ENCODE measurements around the gene PRDM16.

The PRDM16 gene

DNA sequence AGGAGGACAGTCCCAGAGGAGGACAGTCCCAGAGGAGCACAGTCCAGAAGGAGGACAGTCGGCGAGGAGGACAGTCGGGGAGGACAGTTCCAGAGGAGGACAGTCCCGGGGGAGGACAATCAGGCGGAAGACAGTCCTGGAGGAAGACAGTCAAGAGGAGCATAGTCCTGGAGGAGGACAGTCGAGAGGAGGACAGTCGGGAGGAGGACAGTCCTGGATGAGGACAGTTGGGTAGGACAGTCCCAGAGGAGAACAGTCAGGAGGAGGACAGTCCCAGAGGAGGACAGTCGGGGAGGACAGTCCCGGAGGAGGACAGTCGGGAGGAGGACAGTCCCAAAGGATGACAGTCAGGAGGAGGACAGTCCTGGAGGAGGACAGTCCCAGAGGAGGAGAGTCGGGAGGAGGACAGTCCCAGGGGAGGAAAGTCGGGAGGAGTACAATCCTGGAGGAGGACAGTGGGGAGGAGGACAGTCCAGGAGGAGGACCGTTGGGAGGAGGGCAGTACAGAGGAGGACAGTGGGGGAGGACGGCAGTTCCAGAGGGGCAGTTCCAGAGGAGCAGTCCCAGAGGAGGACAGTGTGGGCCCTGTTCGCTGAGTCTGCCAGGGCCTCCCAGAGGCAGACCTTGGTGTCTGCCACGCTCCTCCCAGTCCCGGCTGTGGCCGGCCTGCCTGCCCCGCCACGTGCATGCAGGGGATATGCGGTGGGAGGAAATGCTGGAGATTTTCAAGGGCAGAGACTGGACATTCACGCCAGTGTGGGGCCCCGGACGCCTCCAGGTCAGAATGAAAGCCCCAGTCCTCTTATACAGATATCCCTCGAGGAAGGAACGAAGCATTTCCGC is 201.6 kb downstream of the PRDM16 start:
- Histone ChIP-seq H3K36me3 (ENCODE audit: control insufficient read depth, insufficient read depth, low read length) (no peaks in the 10 kb centered on the region), H3K27ac (ENCODE audit: insufficient read depth, low read length, poor library complexity, severe bottlenecking) (no peak overlapping the region), H3K4me3 (ENCODE audit: insufficient read depth, low read depth, low read length, poor library complexity, severe bottlenecking) (no peak overlapping the region), H3K9me3 (ENCODE audit: control insufficient read depth, low read length) (no peaks in the 10 kb centered on the region), H3K27me3 (replicated peaks; ENCODE audit: control insufficient read depth, insufficient read depth, low read length, poor library complexity, severe bottlenecking) (no peaks in the 10 kb centered on the region), H3K4me1 (ENCODE audit: control insufficient read depth, insufficient read depth, low read length, poor library complexity, severe bottlenecking) (no peaks in the 10 kb centered on the region)
- no peak for DNase-seq

DNA sequence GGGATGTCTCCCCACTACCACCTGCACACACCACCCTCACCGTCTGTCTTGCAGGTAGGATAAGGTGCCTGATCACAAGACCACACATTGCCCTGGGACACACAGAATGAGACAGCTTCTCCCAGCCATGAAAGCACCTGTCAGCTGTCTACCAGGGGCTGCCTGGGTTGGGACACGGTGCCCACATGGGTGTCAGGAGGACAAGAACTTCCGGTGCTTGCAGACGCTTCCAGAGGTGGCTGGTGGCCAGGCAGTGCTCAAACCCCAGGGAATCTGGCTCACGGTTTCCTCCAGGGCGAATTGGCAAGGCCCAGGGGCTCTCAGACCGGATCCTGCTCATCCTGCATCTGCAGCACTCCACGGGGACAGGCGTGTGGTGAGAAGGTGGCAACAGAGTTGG is 202.9 kb downstream of the PRDM16 start:
- no peak overlapping the region for H3K27ac ChIP-seq (ENCODE audit: insufficient read depth, low read length, poor library complexity, severe bottlenecking)
- no peaks in the 10 kb centered on the region for H3K36me3 ChIP-seq (ENCODE audit: control insufficient read depth, insufficient read depth, low read length)
- H3K27me3 ChIP-seq (replicated peaks; ENCODE audit: control insufficient read depth, insufficient read depth, low read length, poor library complexity, severe bottlenecking): no peaks in the 10 kb centered on the region
- no peak overlapping the region for H3K4me3 ChIP-seq (ENCODE audit: insufficient read depth, low read depth, low read length, poor library complexity, severe bottlenecking)
- no peak for DNase-seq
- H3K4me1 ChIP-seq (ENCODE audit: control insufficient read depth, insufficient read depth, low read length, poor library complexity, severe bottlenecking): no peaks in the 10 kb centered on the region
- no peaks in the 10 kb centered on the region for H3K9me3 ChIP-seq (ENCODE audit: control insufficient read depth, low read length)

DNA sequence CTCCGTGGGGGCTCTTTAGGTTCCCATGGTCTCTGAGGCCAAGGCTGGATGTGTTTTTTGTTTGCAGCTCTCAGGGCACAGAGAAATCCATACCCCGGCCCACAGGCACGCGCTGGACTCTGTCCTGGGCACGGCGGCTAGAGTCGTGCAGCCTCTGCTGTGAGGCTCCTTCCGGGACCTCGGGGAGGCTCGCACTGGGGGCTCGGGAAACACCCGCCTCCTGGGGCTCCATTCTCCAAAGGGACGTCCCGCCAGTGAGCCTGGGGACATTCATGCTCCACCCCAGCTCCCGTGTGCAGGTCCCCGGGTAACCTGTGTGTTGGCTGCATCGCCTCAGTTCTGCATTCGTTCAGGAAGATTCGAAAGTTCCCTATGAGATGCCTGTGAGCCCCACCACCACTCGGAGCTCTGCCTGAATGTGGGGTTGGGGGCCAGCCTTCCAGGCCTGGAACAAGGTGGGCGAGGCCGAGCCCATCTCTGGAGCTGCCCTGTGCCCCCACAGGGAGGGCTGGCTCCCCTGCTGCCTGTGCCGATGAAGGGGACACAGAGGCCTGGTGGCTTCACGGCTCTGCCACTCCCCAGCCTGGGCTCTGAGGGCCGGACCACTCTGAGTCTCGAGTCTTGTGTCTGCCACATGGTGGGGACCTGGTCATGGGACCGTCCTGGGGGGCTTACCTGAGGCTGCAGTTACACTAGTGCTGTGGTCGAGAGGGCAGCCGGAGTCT is 203.5 kb downstream of the PRDM16 start:
- DNase-seq: no peak
- H3K36me3 ChIP-seq (ENCODE audit: control insufficient read depth, insufficient read depth, low read length): no peaks in the 10 kb centered on the region
- H3K4me1 ChIP-seq (ENCODE audit: control insufficient read depth, insufficient read depth, low read length, poor library complexity, severe bottlenecking): no peaks in the 10 kb centered on the region
- H3K27me3 ChIP-seq (replicated peaks; ENCODE audit: control insufficient read depth, insufficient read depth, low read length, poor library complexity, severe bottlenecking): no peaks in the 10 kb centered on the region
- no peak overlapping the region for H3K4me3 ChIP-seq (ENCODE audit: insufficient read depth, low read depth, low read length, poor library complexity, severe bottlenecking)
- H3K9me3 ChIP-seq (ENCODE audit: control insufficient read depth, low read length): no peaks in the 10 kb centered on the region
- H3K27ac ChIP-seq (ENCODE audit: insufficient read depth, low read length, poor library complexity, severe bottlenecking): no peak overlapping the region

DNA sequence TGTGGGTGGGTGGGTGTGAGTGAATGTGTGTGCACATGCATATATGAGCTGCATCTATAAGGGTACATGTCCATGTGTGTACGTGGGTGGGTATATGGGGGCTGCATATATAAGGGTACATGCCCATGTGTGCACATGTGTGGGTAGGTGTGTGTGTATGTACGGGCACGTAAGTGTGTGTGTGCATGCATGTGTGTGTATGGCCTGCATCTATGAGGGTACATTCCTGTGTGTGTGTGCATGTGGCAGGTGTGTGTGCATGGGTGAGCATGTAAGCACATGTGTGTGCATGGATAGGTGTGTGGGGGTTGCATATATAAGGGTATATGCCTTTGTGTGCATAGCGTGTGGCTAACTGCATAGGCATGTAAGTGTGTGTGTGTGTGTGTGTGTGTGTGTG is 204.4 kb downstream of the PRDM16 start:
- Histone ChIP-seq H3K27me3 (replicated peaks; ENCODE audit: control insufficient read depth, insufficient read depth, low read length, poor library complexity, severe bottlenecking) (no peaks in the 10 kb centered on the region), H3K4me1 (ENCODE audit: control insufficient read depth, insufficient read depth, low read length, poor library complexity, severe bottlenecking) (no peaks in the 10 kb centered on the region), H3K9me3 (ENCODE audit: control insufficient read depth, low read length) (no peaks in the 10 kb centered on the region), H3K36me3 (ENCODE audit: control insufficient read depth, insufficient read depth, low read length) (no peaks in the 10 kb centered on the region), H3K4me3 (ENCODE audit: insufficient read depth, low read depth, low read length, poor library complexity, severe bottlenecking) (no peak overlapping the region), H3K27ac (ENCODE audit: insufficient read depth, low read length, poor library complexity, severe bottlenecking) (no peak overlapping the region)
- DNase-seq: no peak

DNA sequence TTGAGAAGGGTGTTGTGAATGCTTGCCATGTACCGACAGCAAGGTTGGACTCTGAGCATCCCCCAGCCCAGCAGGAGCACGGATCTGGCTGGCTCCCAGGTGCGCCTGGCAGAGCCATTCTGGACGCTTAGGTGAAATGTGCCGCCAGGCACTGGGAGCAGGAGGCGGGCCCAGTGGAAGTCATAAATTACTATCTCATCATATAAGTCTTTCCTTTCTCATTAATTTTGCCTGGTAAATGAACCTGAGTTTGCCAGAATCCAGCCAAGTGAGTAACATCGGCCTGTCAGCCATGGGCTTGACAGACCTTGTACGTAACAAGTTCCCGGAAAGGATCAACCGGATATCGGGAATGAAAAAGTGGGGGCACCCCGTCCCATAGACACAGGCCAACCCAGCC is 206.0 kb downstream of the PRDM16 start:
- no peaks in the 10 kb centered on the region for H3K27me3 ChIP-seq (replicated peaks; ENCODE audit: control insufficient read depth, insufficient read depth, low read length, poor library complexity, severe bottlenecking)
- H3K36me3 ChIP-seq (ENCODE audit: control insufficient read depth, insufficient read depth, low read length): no peaks in the 10 kb centered on the region
- no peak overlapping the region for H3K27ac ChIP-seq (ENCODE audit: insufficient read depth, low read length, poor library complexity, severe bottlenecking)
- no peak for DNase-seq
- no peak overlapping the region for H3K4me3 ChIP-seq (ENCODE audit: insufficient read depth, low read depth, low read length, poor library complexity, severe bottlenecking)
- no peaks in the 10 kb centered on the region for H3K9me3 ChIP-seq (ENCODE audit: control insufficient read depth, low read length)
- no peaks in the 10 kb centered on the region for H3K4me1 ChIP-seq (ENCODE audit: control insufficient read depth, insufficient read depth, low read length, poor library complexity, severe bottlenecking)

DNA sequence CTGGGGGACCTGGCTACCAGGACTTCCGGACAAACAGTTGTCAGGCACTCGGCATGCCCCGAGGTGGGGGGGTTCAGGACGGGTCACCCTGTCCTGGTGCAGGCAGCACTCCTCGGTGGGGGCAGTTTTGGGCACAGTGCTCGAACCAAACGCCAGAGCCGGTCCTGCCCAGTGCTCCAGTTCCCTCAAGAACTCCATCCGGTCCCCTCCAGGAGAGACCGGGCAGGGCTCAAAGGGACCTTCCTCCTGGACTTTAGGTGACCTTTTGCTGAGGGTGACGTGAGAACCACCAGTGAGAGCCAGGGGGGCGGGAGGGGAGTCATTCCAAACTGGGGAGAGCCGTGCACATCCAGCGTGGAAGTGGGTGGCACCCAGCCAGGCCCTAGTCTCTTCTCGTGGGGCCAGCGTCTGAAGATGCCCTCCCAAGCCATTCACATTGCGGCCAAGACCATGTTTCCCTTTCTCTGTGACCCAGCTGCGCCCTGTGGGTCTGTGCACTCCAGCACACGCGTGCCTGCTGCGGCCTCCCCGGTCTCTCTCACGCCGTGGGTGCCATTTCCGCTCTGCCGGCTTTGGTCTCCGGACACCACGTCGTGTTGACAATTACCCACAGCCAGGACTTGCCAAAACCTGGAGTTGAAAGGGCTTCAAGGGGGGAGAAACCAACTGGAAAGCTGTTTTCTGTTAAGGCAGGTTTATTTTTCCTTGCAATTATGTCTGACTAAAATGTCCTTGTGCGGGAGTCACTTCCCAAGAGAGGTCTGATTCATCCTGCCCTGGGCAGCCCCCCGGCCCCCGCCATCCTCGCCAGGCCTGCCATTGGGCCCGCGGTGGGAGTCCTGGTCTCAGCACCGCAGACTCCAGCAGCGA is 206.7 kb downstream of the PRDM16 start:
- H3K36me3 ChIP-seq (ENCODE audit: control insufficient read depth, insufficient read depth, low read length): no peaks in the 10 kb centered on the region
- H3K4me1 ChIP-seq (ENCODE audit: control insufficient read depth, insufficient read depth, low read length, poor library complexity, severe bottlenecking): no peaks in the 10 kb centered on the region
- no peaks in the 10 kb centered on the region for H3K27me3 ChIP-seq (replicated peaks; ENCODE audit: control insufficient read depth, insufficient read depth, low read length, poor library complexity, severe bottlenecking)
- no peaks in the 10 kb centered on the region for H3K9me3 ChIP-seq (ENCODE audit: control insufficient read depth, low read length)
- no peak for DNase-seq
- no peak overlapping the region for H3K27ac ChIP-seq (ENCODE audit: insufficient read depth, low read length, poor library complexity, severe bottlenecking)
- H3K4me3 ChIP-seq (ENCODE audit: insufficient read depth, low read depth, low read length, poor library complexity, severe bottlenecking): no peak overlapping the region

DNA sequence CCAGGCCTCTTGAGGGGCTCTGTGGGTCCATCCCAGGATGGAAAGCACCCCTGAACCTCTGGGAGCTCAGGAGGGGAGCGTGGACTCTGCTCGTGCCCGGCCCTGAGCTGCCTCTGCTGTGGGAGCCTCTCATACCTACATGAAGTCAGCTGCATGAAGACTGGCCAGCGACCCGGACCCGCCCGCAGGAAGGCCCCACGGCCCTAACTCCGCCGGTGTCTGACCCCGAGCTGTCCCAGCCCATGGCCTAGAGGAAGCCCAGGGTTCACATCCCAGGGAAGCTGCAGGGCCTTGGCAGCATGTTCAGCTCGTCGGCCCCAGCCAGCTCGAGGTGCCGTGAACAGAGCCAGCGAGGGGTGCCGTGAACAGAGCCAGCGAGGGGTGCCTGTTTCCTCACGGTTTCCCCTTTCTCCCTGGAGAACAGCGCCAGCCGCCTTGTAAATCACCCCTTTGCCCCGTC is 207.4 kb downstream of the PRDM16 start:
- Histone ChIP-seq H3K9me3 (ENCODE audit: control insufficient read depth, low read length) (no peaks in the 10 kb centered on the region), H3K27ac (ENCODE audit: insufficient read depth, low read length, poor library complexity, severe bottlenecking) (no peak overlapping the region), H3K4me1 (ENCODE audit: control insufficient read depth, insufficient read depth, low read length, poor library complexity, severe bottlenecking) (no peaks in the 10 kb centered on the region), H3K36me3 (ENCODE audit: control insufficient read depth, insufficient read depth, low read length) (no peaks in the 10 kb centered on the region), H3K27me3 (replicated peaks; ENCODE audit: control insufficient read depth, insufficient read depth, low read length, poor library complexity, severe bottlenecking) (no peaks in the 10 kb centered on the region), H3K4me3 (ENCODE audit: insufficient read depth, low read depth, low read length, poor library complexity, severe bottlenecking) (no peak overlapping the region)
- DNase-seq: no peak

DNA sequence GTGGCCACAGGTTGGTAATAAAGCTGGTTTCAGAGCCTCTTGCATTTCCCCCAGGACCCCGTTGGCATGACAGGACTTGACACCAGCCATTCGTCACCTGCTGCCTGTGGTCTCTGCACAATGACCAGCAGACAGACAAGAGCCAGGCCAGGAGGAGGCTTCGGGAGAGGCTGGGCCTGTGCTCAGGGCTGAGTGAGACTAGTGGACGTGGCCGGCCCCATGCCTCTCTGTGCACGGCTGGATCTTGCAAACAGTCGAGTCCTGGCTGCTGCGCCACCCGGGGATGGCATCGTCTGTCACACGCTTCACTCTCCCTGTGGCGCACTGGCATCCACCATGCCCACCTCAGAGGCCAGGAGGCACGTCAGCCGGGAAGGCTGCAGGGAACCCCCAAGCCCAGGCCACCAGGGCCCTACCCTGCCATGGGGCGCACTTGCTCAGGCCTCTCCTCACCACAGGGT is 208.0 kb downstream of the PRDM16 start:
- Histone ChIP-seq H3K4me1 (ENCODE audit: control insufficient read depth, insufficient read depth, low read length, poor library complexity, severe bottlenecking) (no peaks in the 10 kb centered on the region), H3K36me3 (ENCODE audit: control insufficient read depth, insufficient read depth, low read length) (no peaks in the 10 kb centered on the region), H3K9me3 (ENCODE audit: control insufficient read depth, low read length) (no peaks in the 10 kb centered on the region), H3K27me3 (replicated peaks; ENCODE audit: control insufficient read depth, insufficient read depth, low read length, poor library complexity, severe bottlenecking) (no peaks in the 10 kb centered on the region), H3K27ac (ENCODE audit: insufficient read depth, low read length, poor library complexity, severe bottlenecking) (no peak overlapping the region), H3K4me3 (ENCODE audit: insufficient read depth, low read depth, low read length, poor library complexity, severe bottlenecking) (no peak overlapping the region)
- DNase-seq: no peak

DNA sequence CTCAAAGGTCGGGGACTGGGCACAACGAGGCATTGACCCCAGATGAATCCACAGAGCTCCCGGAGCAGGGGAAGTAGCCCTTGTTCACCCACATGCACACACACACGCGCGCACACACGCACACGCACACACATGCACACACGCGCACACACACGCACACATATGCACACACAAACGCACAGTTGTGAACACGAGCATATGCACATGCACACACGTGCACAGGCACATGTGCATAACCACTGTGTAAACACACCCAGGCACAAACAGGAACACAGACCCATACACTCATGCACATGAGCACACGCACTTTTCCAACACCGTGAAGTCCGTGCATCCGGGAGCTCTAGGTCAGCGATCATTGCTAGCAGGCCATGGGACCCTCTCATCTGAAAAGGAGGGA is 208.6 kb downstream of the PRDM16 start:
- no peaks in the 10 kb centered on the region for H3K4me1 ChIP-seq (ENCODE audit: control insufficient read depth, insufficient read depth, low read length, poor library complexity, severe bottlenecking)
- no peaks in the 10 kb centered on the region for H3K9me3 ChIP-seq (ENCODE audit: control insufficient read depth, low read length)
- no peak overlapping the region for H3K27ac ChIP-seq (ENCODE audit: insufficient read depth, low read length, poor library complexity, severe bottlenecking)
- no peak for DNase-seq
- no peaks in the 10 kb centered on the region for H3K36me3 ChIP-seq (ENCODE audit: control insufficient read depth, insufficient read depth, low read length)
- H3K4me3 ChIP-seq (ENCODE audit: insufficient read depth, low read depth, low read length, poor library complexity, severe bottlenecking): no peak overlapping the region
- H3K27me3 ChIP-seq (replicated peaks; ENCODE audit: control insufficient read depth, insufficient read depth, low read length, poor library complexity, severe bottlenecking): no peaks in the 10 kb centered on the region

Measured in effector memory CD4-positive, alpha-beta T cell (primary cell).